SKM-1 (cell line): ENCODE results near the gene HACD2.
A peak's percentile ranks its signal among the peaks of the same experiment; 100 is the strongest.

Experiments
- DNase-seq: peaks from one replicate; lab custom pipeline; 2025; ENCODE audit not compliant: unreplicated experiment; lab: John Stamatoyannopoulos, UW

The HACD2 gene

GRCh38 chr3:123527046-123527445, 57.8 kb downstream of the HACD2 start:
- DNase-seq, result no peak

GRCh38 chr3:123526474-123526873, 58.4 kb downstream of the HACD2 start:
- DNase-seq, result no peak

DNA sequence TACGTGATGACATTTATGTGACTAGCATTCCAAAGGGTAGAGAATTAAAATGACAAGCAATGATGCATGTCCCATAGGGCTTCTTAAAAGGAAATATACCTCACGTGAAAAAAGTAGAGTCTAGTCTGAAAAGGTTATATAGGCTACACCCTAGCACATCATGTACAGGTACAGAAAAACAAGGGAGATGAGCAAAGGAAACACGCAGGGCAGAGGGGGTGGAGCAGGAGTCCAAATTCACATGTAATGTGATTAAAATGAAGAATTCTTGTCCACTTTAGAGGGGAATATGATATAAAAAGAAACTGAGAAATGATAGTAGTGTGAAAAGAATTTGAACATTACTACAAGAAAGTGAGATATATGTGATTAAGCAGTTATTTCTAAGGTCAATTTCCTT, 59.4 kb downstream of the HACD2 start:
- DNase-seq, result no peak

DNA sequence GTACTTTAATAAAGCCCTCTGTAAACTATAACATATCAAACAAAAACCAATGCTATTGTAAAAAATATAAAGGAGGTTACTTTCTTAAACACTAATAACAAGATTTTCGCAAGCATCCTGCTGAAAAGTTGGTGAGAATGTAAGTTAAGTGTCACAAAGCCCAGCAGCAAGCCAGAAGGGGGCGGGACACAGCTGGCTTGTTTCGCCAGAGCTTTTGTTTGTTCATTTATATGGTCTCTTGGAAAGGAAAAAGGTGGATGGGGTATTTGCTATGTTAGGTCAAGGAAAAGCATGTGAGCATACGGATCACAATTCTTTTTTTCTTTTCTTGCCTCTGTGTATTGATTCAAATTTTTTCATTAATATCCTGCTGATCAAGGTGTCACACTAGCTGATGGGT, 59.9 kb downstream of the HACD2 start:
- DNase-seq, result no peak

DNA sequence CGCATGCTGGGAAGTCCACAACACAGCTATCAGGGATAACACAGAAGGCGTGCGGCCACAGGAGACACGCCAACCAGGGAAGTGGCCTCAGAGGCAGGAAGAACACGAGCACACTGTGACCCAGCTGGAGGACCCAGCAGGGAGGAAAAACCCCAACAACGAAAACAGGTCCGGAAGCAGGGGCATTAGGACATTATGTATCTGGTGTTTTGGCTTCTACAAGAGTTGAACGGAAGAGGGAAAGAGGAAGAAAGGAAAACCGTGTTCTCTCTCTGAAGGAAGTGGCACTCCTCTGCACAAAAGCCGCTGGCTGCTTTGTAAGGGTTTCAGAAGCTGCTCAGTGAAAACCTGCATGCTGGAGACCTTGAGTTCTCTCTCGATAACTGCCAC, 61.8 kb downstream of the HACD2 start:
- no peak for DNase-seq

DNA sequence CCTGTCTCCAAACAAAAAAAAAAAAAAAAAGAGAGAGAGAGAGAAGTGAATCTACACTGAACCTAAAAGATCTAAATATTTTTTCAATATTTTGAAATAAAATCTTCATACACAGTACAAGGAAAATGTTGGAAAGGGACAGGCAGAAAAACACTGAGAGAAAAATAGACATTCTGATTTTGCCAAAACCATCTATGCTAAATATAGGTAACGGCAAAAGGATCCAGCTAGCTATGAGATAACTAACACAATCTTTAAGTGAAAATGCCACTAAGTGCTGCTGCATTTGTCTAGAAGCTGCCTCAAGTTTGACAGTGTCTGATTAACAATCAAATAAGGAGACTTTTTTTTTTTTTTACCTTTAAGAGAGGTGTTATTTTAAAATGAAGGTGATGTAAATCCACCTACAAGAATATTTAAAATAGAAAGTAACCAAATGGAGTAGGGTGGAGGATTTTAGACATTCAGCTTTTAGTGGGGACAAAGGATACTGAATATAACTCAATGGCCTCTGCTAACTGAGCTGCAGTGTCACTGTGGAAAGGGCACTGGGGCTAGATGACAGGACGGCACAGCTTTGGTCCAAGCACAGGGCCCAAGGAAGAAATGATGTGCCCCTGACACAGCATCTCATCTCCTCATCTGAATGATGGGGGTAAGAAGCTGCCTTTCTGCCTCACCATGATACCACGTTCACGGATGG, 62.4 kb downstream of the HACD2 start:
- no peak for DNase-seq

GRCh38 chr3:123521179-123521969, 63.5 kb downstream of the HACD2 start:
- no peak for DNase-seq

- DNase-seq, result no peak
Observed at GRCh38 chr3:123520656-123521055, 64.2 kb downstream of the HACD2 start.

GRCh38 chr3:123518892-123519485, 65.9 kb downstream of the HACD2 start:
- DNase-seq, result no peak

DNA sequence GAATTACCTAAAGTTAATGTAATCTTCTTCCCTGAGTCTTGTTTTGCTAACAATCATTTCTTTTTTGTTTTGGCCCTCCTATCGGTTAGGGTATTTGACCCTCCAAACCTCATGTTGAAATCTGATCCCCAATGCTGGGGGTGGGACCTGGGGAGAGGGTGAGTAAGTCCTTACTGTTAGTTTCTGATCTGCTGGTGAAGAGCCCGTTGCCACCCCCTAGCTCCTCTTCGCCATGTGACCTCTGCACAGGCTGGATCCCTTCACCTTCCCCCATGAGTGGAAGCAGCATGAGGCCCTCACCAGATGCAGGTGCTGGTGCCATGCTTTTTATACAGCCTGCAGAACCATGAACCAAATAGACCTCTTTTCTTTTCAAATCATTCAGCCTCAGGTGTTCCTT, 73.1 kb downstream of the HACD2 start:
- no peak for DNase-seq

GRCh38 chr3:123511084-123511483, 73.8 kb downstream of the HACD2 start:
- no peak for DNase-seq

GRCh38 chr3:123508178-123508577, 76.7 kb downstream of the HACD2 start:
- DNase-seq, result no peak

GRCh38 chr3:123505820-123506219, 79.0 kb downstream of the HACD2 start:
- no peak for DNase-seq

DNA sequence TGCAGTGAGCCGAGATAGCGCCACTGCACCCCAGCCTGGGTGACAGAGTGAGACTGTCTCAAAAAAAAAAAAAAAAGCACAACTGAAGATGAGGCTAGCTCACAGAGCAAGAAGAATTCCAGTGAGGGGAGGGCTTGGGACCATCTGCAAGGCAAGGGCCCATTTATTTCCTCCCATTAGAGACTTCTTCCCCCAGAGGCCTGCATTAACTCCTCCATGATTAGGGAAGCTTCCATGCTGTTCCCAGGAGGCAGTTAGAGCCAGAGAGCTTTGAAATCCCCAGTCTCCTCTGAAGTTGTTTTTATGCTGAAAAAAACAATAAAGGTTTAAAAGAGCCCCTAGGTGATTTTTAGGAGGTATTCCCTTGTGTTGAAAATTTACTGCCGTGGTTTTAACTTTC, 81.7 kb downstream of the HACD2 start:
- no peak for DNase-seq

GRCh38 chr3:123499322-123499721, 85.5 kb downstream of the HACD2 start:
- no peak for DNase-seq

DNA sequence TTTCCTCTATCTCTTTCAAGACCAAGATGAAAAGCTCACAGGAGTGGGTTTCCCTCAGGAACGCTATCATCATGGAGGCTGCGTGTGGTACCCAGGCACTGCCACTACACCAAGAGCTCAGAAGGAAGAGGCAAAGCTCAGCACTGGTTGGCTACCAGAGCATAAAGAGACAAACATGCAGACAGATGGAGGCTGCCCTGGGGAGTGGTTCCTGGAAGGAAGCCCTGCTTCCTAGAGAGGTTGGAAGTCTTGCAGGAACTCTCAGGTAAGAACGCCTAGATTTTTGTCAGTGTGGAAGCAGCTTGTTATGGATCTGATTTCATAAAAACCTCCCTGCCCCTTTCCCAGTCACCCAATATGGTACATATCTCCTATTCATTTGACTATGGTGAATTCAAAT, 86.1 kb downstream of the HACD2 start:
- no peak for DNase-seq

DNA sequence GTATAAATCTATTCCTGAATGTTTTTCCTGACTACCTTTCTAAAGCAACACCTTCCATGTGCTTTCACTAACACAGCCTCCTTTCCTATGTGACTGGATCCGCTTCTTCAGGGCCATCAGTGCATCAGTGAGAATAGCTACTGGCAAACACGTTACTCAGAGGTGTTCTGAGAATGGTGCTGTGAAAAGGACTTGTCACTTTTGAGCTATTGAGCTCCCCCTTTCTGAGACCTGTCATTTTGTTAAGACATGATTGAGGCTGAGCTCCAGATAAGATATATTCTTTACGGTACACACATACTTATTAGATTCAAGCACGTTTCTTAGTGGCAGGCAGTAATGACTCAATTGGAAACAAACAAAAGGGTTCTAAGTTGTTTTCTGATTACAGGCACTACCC, 90.9 kb downstream of the HACD2 start:
- no peak for DNase-seq

DNA sequence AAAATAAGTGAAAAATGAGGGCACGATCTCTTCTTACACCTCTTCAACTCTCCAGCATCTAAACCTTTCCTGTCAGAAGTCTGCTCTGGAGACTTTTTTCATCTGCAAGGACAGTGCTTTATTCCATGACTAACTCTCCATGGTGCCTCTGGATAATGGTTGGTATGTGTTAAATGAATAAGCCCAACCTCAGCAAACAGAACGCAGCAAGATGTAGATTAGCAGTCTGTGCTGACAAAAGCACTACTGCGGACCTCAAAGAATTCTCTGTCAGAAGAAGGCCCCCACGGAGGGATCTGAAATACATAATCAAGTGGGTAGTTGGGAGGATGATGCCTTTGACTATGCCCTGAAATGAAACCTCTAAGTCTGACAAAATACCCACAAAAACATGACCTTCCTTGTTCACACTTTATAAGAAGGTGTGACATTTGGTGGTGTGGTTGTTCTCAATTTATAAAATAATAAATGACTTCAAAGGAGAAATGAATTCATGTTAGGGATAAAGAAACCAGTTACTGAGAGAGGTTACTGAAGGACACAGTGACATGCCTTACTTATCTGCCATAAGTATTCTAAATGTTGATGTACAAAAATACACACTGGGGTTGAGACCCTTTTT, 92.8 kb downstream of the HACD2 start:
- no peak for DNase-seq

- DNase-seq, result peak; percentile 35
Observed at GRCh38 chr3:123489400-123490004, 95.4 kb downstream of the HACD2 start.

DNA sequence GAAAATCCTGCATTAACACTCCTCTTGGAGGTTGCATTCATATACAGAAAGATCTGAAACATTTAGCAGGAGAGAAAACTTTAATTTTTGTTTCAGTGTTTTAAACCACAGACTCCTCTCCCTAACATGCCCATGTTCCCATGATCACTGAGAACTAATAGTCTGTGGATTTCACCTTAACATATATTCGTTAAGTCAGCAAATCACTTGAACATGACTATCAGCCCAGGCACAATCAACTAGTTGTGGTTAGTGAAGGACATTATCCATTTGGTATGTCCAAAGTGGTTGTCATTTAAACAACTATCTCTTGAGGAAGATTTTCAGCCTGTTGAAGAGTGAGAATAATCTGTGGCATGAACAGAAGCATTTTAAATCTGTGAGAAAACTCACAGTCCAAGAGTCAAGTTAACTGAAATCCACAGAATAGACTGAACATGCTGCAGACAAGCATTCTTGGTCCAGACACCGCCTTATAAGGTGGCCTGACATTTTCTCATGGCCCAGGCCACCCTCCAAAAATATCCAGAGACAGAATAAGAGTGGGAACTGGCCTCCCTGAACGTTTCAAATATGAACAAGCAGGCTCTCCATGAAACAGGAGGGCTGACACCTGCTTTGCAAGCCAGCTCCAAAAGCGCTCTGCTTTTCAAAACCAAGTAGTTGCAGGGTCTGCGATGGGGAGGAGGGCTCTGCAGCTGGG, 96.1 kb downstream of the HACD2 start:
- no peak for DNase-seq

GRCh38 chr3:123487063-123487462, 97.8 kb downstream of the HACD2 start:
- peak; percentile 36 for DNase-seq
